IMR-90 (cell line): ENCODE measurements around the gene FXYD5.

ENCODE experiments used
- CEBPB ChIP-seq: IDR thresholded peaks from 2 replicates; pipeline ENCODE4 v1.6.1; 2012; ENCODE audit warnings: low read depth, low read length, improper control_type of control experiment
- MAFK ChIP-seq: IDR thresholded peaks from 2 replicates; pipeline ENCODE4 v1.6.1; 2012; ENCODE audit warnings: low read depth, low read length, improper control_type of control experiment
- MAZ ChIP-seq: IDR thresholded peaks from 2 replicates; pipeline ENCODE4 v1.6.1; 2012; ENCODE audit warnings: low read depth, mild to moderate bottlenecking, low read length, improper control_type of control experiment, moderate library complexity, borderline replicate concordance
- MXI1 ChIP-seq: IDR thresholded peaks from 2 replicates; pipeline ENCODE4 v1.6.1; 2012; ENCODE audit warnings: low read depth, mild to moderate bottlenecking, low read length, moderate library complexity, borderline replicate concordance
- NFE2L2 ChIP-seq: fragments of 150-350 bp; IDR thresholded peaks from 2 replicates; pipeline ENCODE4 v1.6.1; 2016; ENCODE audit warnings: low read depth, mild to moderate bottlenecking, low read length
- POLR2A ChIP-seq: IDR thresholded peaks from 2 replicates; pipeline ENCODE4 v1.6.1; 2012; ENCODE audit warnings: mild to moderate bottlenecking, low read depth, low read length
- RCOR1 ChIP-seq: IDR thresholded peaks from 2 replicates; pipeline ENCODE4 v1.6.1; 2012; ENCODE audit warnings: mild to moderate bottlenecking, low read length, improper control_type of control experiment; ENCODE audit not compliant: insufficient replicate concordance
- RFX5 ChIP-seq: IDR thresholded peaks from 2 replicates; pipeline ENCODE4 v1.8.0; 2012; ENCODE audit warnings: low read depth, mild to moderate bottlenecking, low read length, moderate library complexity
- SMC3 ChIP-seq: fragments of 150-350 bp; IDR thresholded peaks from 2 replicates; pipeline ENCODE4 v1.6.1; 2016; ENCODE audit warnings: low read depth, mild to moderate bottlenecking, antibody characterized with exemption, low read length, moderate library complexity
- TF ChIP-seq, protein P1 (sequence below): conservative IDR thresholded peaks from 2 replicates; pipeline ENCODE4 v1.5.1; 2012; ENCODE audit warnings: mild to moderate bottlenecking, low read depth, low read length, improper control_type of control experiment
- TF ChIP-seq, protein P2 (sequence below): fragments of 150-350 bp; IDR thresholded peaks from 2 replicates; pipeline ENCODE4 v1.6.1; 2017; ENCODE audit warnings: mild to moderate bottlenecking, antibody characterized with exemption, low read length, low read depth
- TF ChIP-seq, protein P3 (sequence below): fragments of 150-350 bp; IDR thresholded peaks from 2 replicates; pipeline ENCODE4 v1.6.1; 2016; ENCODE audit warnings: low read depth, mild to moderate bottlenecking, low read length, moderate library complexity, borderline replicate concordance

DNA sequence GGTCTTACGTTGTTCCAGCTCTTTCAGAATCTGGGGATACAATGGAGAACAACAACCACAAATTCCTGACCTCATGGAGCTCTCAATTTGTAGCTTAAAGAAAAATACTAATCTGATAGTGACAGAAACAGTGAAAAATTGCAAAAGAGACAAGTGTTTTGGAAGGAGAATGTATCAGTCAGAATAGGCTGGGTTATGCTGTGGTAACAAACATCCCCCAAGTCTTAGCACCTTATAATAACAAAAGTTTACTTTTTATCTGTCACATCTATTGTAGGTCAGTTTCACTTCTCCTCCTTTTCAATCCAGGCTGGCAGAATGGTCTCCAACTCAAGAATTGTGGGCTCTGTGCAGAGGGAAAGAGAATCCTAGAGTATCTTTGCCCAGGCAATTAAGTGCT lies 64.5 kb downstream of the FXYD5 start:
- TF ChIP-seq SMC3: no peak
- TF ChIP-seq MAZ: no peak
- no peak for TF ChIP-seq NFE2L2
- TF ChIP-seq, protein P1, sequence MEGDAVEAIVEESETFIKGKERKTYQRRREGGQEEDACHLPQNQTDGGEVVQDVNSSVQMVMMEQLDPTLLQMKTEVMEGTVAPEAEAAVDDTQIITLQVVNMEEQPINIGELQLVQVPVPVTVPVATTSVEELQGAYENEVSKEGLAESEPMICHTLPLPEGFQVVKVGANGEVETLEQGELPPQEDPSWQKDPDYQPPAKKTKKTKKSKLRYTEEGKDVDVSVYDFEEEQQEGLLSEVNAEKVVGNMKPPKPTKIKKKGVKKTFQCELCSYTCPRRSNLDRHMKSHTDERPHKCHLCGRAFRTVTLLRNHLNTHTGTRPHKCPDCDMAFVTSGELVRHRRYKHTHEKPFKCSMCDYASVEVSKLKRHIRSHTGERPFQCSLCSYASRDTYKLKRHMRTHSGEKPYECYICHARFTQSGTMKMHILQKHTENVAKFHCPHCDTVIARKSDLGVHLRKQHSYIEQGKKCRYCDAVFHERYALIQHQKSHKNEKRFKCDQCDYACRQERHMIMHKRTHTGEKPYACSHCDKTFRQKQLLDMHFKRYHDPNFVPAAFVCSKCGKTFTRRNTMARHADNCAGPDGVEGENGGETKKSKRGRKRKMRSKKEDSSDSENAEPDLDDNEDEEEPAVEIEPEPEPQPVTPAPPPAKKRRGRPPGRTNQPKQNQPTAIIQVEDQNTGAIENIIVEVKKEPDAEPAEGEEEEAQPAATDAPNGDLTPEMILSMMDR: no peak
- no peak for TF ChIP-seq CEBPB
- no peak for TF ChIP-seq RCOR1
- TF ChIP-seq POLR2A: no peak
- no peak for TF ChIP-seq MXI1
- TF ChIP-seq, protein P2, sequence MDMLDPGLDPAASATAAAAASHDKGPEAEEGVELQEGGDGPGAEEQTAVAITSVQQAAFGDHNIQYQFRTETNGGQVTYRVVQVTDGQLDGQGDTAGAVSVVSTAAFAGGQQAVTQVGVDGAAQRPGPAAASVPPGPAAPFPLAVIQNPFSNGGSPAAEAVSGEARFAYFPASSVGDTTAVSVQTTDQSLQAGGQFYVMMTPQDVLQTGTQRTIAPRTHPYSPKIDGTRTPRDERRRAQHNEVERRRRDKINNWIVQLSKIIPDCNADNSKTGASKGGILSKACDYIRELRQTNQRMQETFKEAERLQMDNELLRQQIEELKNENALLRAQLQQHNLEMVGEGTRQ: no peak
- TF ChIP-seq MAFK: no peak
- no peak for TF ChIP-seq RFX5
- TF ChIP-seq, protein P3, sequence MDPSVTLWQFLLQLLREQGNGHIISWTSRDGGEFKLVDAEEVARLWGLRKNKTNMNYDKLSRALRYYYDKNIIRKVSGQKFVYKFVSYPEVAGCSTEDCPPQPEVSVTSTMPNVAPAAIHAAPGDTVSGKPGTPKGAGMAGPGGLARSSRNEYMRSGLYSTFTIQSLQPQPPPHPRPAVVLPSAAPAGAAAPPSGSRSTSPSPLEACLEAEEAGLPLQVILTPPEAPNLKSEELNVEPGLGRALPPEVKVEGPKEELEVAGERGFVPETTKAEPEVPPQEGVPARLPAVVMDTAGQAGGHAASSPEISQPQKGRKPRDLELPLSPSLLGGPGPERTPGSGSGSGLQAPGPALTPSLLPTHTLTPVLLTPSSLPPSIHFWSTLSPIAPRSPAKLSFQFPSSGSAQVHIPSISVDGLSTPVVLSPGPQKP: no peak
